ENCODE results near the gene LCN9. TPM values are rescaled to one million over a fixed set of nuclear protein-coding genes. Genes with fewer than 3 reads are reported as not detected.

Gene LCN9
- total and polyA plus RNA-seq, 12 donors: not detected

- Histone ChIP-seq H3K27me3 (peaks cover under 1 to 41% (median 28%) of the 10 kb centered on the region in 7 donors), H3K27ac (no peak overlapping the region), H3K36me3 (no peaks in the 10 kb centered on the region), H3K4me1 (peaks cover 0 to 17% (median under 1%) of the 10 kb centered on the region in 9 donors), H3K9me3 (no peaks in the 10 kb centered on the region), H3K4me3 (no peak overlapping the region)
- no peak for TF ChIP-seq CTCF (IDR thresholded peaks at IDR 0.05)
- DNase-seq (no peak), ATAC-seq (no peak)
- 39 to 46% methylated on average over 23 of the region's 23 CpGs for WGBS, 2 donors
- intact Hi-C loops (cut with DNase I): loop anchor here in 2 of 10 donors (10.0 kb wide), 1 partner anchor 417 kb away; no protein-coding TSS in a partner anchor
These were observed 44.4 kb downstream of the LCN9 start for GRCh38 chr9:135707252-135708138.

- TF ChIP-seq CTCF (IDR thresholded peaks at IDR 0.05): no peak
- H3K36me3 ChIP-seq: no peaks in the 10 kb centered on the region
- 86 to 87% methylated on average over 4 of the region's 4 CpGs for WGBS, 2 donors
- intact Hi-C loops (cut with DNase I): loop anchor here in 2 of 10 donors (10.0 kb wide), 1 partner anchor 417 kb away; no protein-coding TSS in a partner anchor
- no peak for DNase-seq
- H3K4me3 ChIP-seq: no peak overlapping the region
- H3K4me1 ChIP-seq: peaks cover 0 to 15% (median 0%) of the 10 kb centered on the region in 9 donors
- no peak for ATAC-seq
- no peak overlapping the region for H3K27ac ChIP-seq
- no peaks in the 10 kb centered on the region for H3K9me3 ChIP-seq
- peaks cover 0 to 40% (median 28%) of the 10 kb centered on the region in 7 donors for H3K27me3 ChIP-seq
These were observed 45.1 kb downstream of the LCN9 start for GRCh38 chr9:135708164-135708563.

- no peak overlapping the region for H3K27ac ChIP-seq
- WGBS, 2 donors: 85 to 88% methylated on average over 12 of the region's 12 CpGs
- intact Hi-C loops (cut with DNase I): no loop called here
- DNase-seq: no peak
- TF ChIP-seq CTCF (IDR thresholded peaks at IDR 0.05): no peak
- ATAC-seq: no peak
- H3K9me3 ChIP-seq: no peaks in the 10 kb centered on the region
- H3K4me3 ChIP-seq: no peak overlapping the region
- H3K4me1 ChIP-seq: peaks cover 0 to 4% (median 0%) of the 10 kb centered on the region in 9 donors
- H3K27me3 ChIP-seq: peaks cover 6 to 46% (median 37%) of the 10 kb centered on the region in 7 donors
- H3K36me3 ChIP-seq: no peaks in the 10 kb centered on the region
These were observed 48.3 kb downstream of the LCN9 start for GRCh38 chr9:135711391-135711790.

- TF ChIP-seq CTCF (IDR thresholded peaks at IDR 0.05): no peak
These were observed 48.8 kb downstream of the LCN9 start for GRCh38 chr9:135711881-135712280.

More at GRCh38 chr9:135711881-135712280, 48.8 kb downstream of the LCN9 start:
- 78 to 93% methylated on average over 10 of the region's 10 CpGs for WGBS, 2 donors
- Histone ChIP-seq H3K9me3 (no peaks in the 10 kb centered on the region), H3K4me3 (no peak overlapping the region), H3K27me3 (peaks cover 6 to 50% (median 42%) of the 10 kb centered on the region in 7 donors), H3K27ac (no peak overlapping the region), H3K36me3 (no peaks in the 10 kb centered on the region), H3K4me1 (peaks cover 0 to 4% (median 0%) of the 10 kb centered on the region in 9 donors)
- intact Hi-C loops (cut with DNase I): no loop called here
- ATAC-seq: no peak
- DNase-seq: no peak

Measured in heart right ventricle (tissue), 16 donors.